Measurements from ENCODE around the gene KCNJ15. TPM values are rescaled to one million over a fixed set of nuclear protein-coding genes. Genes with fewer than 3 reads are reported as not detected.

KCNJ15 gene
- total and polyA plus RNA-seq, 2 donors (not counting 1 experiment from before 2014, with no cell fraction given) = not detected

- TF ChIP-seq CTCF (IDR thresholded peaks at IDR 0.05) (no peak), EZH2 (IDR thresholded peaks at IDR 0.05; ENCODE audit: borderline replicate concordance, insufficient read depth, low read depth, low read length, poor library complexity, severe bottlenecking) (no peak)
- H3K4me3 ChIP-seq (ENCODE audit: control extremely low read depth in 1 of 5, extremely low read depth in 1 of 5, insufficient read depth in 1 of 5, low read depth in 2 of 5, low read length in 4 of 5) = no peak overlapping the region
- H2AFZ ChIP-seq (ENCODE audit: insufficient read depth, low read depth, low read length, poor library complexity, severe bottlenecking) = no peak overlapping the region
- no peak overlapping the region for H3K27ac Mint-ChIP-seq
- H3K27me3 ChIP-seq (replicated peaks in 1 of 4; ENCODE audit: control extremely low read depth in 1 of 4, control insufficient read depth in 3 of 4, insufficient read depth in 4 of 4, low read length in 3 of 4) = no peaks in the 10 kb centered on the region
- H3K4me1 Mint-ChIP-seq = no peaks in the 10 kb centered on the region
- CTCF ChIA-PET = no interaction called here
- DNase-seq = no peak
- POLR2A ChIA-PET = no interaction called here
- ATAC-seq (ENCODE audit: low read depth) = no peak
- no peaks in the 10 kb centered on the region for H3K9me3 Mint-ChIP-seq (ENCODE audit: insufficient read depth)
- no peaks in the 10 kb centered on the region for H3K79me2 ChIP-seq (ENCODE audit: control insufficient read depth, insufficient read depth, low read length)
- no peaks in the 10 kb centered on the region for H3K4me1 ChIP-seq (ENCODE audit: control insufficient read depth in 2 of 2, insufficient read depth in 2 of 2, low read length in 2 of 2)
- no peak overlapping the region for H3K9ac ChIP-seq (ENCODE audit: low read length)
- no peaks in the 10 kb centered on the region for H4K20me1 ChIP-seq (ENCODE audit: control insufficient read depth, insufficient read depth, low read length, poor library complexity, severe bottlenecking)
- H3K27me3 Mint-ChIP-seq = no peaks in the 10 kb centered on the region
- no peak overlapping the region for H3K4me3 Mint-ChIP-seq
- no peaks in the 10 kb centered on the region for H3K36me3 ChIP-seq (replicated peaks in 1 of 2; ENCODE audit: control extremely low read depth in 1 of 2, control insufficient read depth in 1 of 2, extremely low read depth in 1 of 2, insufficient read depth in 2 of 2, low read length in 1 of 2)
- H3K9me3 ChIP-seq (ENCODE audit: control extremely low read depth in 1 of 3, control insufficient read depth in 2 of 3, insufficient read depth in 1 of 3, low read length in 2 of 3) = peaks cover 0 to 5% (median 0%) of the 10 kb centered on the region in 3 donors
- intact Hi-C loops (cut with micrococcal nuclease) = no loop called here
- H3K4me2 ChIP-seq (replicated peaks; ENCODE audit: low read depth, low read length, poor library complexity, severe bottlenecking) = no peak overlapping the region
- WGBS (ENCODE audit: insufficient coverage) = 83% methylated on average over 6 of the region's 6 CpGs
- no peak overlapping the region for H3K27ac ChIP-seq (ENCODE audit: low read length in 2 of 2)
Measured at GRCh38 chr21:38343691-38344090, 86.9 kb downstream of the KCNJ15 start.

GRCh38 chr21:38346286-38346685 is 89.5 kb downstream of the KCNJ15 start:
- H3K9me3 Mint-ChIP-seq (ENCODE audit: insufficient read depth) = no peaks in the 10 kb centered on the region
- CTCF ChIA-PET = no interaction called here
- no peak for ATAC-seq (ENCODE audit: low read depth)
- TF ChIP-seq CTCF (IDR thresholded peaks at IDR 0.05) = no peak
- no peak for TF ChIP-seq EZH2 (IDR thresholded peaks at IDR 0.05; ENCODE audit: borderline replicate concordance, insufficient read depth, low read depth, low read length, poor library complexity, severe bottlenecking)
- Histone ChIP-seq H3K4me3 (ENCODE audit: control extremely low read depth in 1 of 5, extremely low read depth in 1 of 5, insufficient read depth in 1 of 5, low read depth in 2 of 5, low read length in 4 of 5) (no peak overlapping the region), H2AFZ (ENCODE audit: insufficient read depth, low read depth, low read length, poor library complexity, severe bottlenecking) (no peak overlapping the region), H3K36me3 (replicated peaks in 1 of 2; ENCODE audit: control extremely low read depth in 1 of 2, control insufficient read depth in 1 of 2, extremely low read depth in 1 of 2, insufficient read depth in 2 of 2, low read length in 1 of 2) (no peaks in the 10 kb centered on the region), H3K27me3 (replicated peaks in 1 of 4; ENCODE audit: control extremely low read depth in 1 of 4, control insufficient read depth in 3 of 4, insufficient read depth in 4 of 4, low read length in 3 of 4) (no peaks in the 10 kb centered on the region), H3K4me2 (replicated peaks; ENCODE audit: low read depth, low read length, poor library complexity, severe bottlenecking) (no peak overlapping the region), H4K20me1 (ENCODE audit: control insufficient read depth, insufficient read depth, low read length, poor library complexity, severe bottlenecking) (no peaks in the 10 kb centered on the region), H3K79me2 (ENCODE audit: control insufficient read depth, insufficient read depth, low read length) (no peaks in the 10 kb centered on the region), H3K9me3 (ENCODE audit: control extremely low read depth in 1 of 3, control insufficient read depth in 2 of 3, insufficient read depth in 1 of 3, low read length in 2 of 3) (peaks cover 0 to 5% (median 0%) of the 10 kb centered on the region in 3 donors), H3K27ac (ENCODE audit: low read length in 2 of 2) (no peak overlapping the region), H3K9ac (ENCODE audit: low read length) (no peak overlapping the region), H3K4me1 (ENCODE audit: control insufficient read depth in 2 of 2, insufficient read depth in 2 of 2, low read length in 2 of 2) (no peaks in the 10 kb centered on the region)
- no peaks in the 10 kb centered on the region for H3K4me1 Mint-ChIP-seq
- POLR2A ChIA-PET = no interaction called here
- H3K27me3 Mint-ChIP-seq = no peaks in the 10 kb centered on the region
- no peak overlapping the region for H3K27ac Mint-ChIP-seq
- no peak overlapping the region for H3K4me3 Mint-ChIP-seq
- intact Hi-C loops (cut with micrococcal nuclease) = no loop called here
- 87% methylated on average over 5 of the region's 5 CpGs for WGBS (ENCODE audit: insufficient coverage)
- DNase-seq = no peak

Data from B cell (primary cell).